Measurements from ENCODE around the gene FAM163B. TPM values are rescaled to one million over a fixed set of nuclear protein-coding genes. Genes with fewer than 3 reads are reported as not detected.

FAM163B gene
- total RNA-seq, 1 experiment from 2014 or later = 2.0 TPM

GRCh38 chr9:133584559-133585476 lies 24.4 kb downstream of the FAM163B start (continued):
- TF ChIP-seq CTCF (IDR thresholded peaks at IDR 0.05) (no peak), ESRRA (CRISPR knock-in tag; IDR thresholded peaks at IDR 0.05; ENCODE audit: borderline replicate concordance) (no peak), USF2 (CRISPR knock-in tag; IDR thresholded peaks at IDR 0.05) (no peak)

GRCh38 chr9:133584167-133584558 lies 25.0 kb downstream of the FAM163B start:
- Mint-ChIP-seq H3K36me3 (peaks cover 4% of the 10 kb centered on the region), H3K4me1 (peaks cover 33% of the 10 kb centered on the region)
- POLR2A ChIA-PET = no interaction called here

More at GRCh38 chr9:133584167-133584558, 25.0 kb downstream of the FAM163B start:
- Mint-ChIP-seq H3K9me3 (peaks cover 5% of the 10 kb centered on the region), H3K4me3 (no peak overlapping the region), H3K27ac (peak overlapping the region; percentile 69), H3K27me3 (ENCODE audit: low read depth) (0 out of 2 replicates have a peak, but pooled peaks cover 4% of the 10 kb centered on the region)
- CTCF ChIA-PET = interaction anchor here (0.7 to 2.1 kb wide), 12 partner anchors 14 to 440 kb away, joined by 3 to 7 read pairs (median 4); no protein-coding TSS in a partner anchor
- ATAC-seq = no peak
- no peak for DNase-seq (ENCODE audit: low spot score)
- TF ChIP-seq ZNF423 (CRISPR knock-in tag; IDR thresholded peaks at IDR 0.05) (no peak), GABPB1 (CRISPR knock-in tag; IDR thresholded peaks at IDR 0.05) (no peak), ZMAT4 (CRISPR knock-in tag; IDR thresholded peaks at IDR 0.05) (no peak), NR2C2 (CRISPR knock-in tag; IDR thresholded peaks at IDR 0.05) (no peak), STAT6 (CRISPR knock-in tag; conservative IDR thresholded peaks at IDR 0.05; ENCODE audit: low read depth) (no peak), JAZF1 (CRISPR knock-in tag; IDR thresholded peaks at IDR 0.05) (no peak), RORB (CRISPR knock-in tag; IDR thresholded peaks at IDR 0.05) (no peak), ZNF219 (CRISPR knock-in tag; IDR thresholded peaks at IDR 0.05; ENCODE audit: borderline replicate concordance) (no peak), ZBTB43 (CRISPR knock-in tag; IDR thresholded peaks at IDR 0.05) (no peak), TEAD1 (CRISPR knock-in tag; IDR thresholded peaks at IDR 0.05) (no peak), ESRRA (CRISPR knock-in tag; IDR thresholded peaks at IDR 0.05; ENCODE audit: borderline replicate concordance) (no peak), MXD4 (CRISPR knock-in tag; IDR thresholded peaks at IDR 0.05; ENCODE audit: borderline replicate concordance) (no peak), SP1 (CRISPR knock-in tag; conservative IDR thresholded peaks at IDR 0.05) (no peak), ZNF317 (CRISPR knock-in tag; IDR thresholded peaks at IDR 0.05; ENCODE audit: borderline replicate concordance, low read depth) (no peak), HMGXB4 (CRISPR knock-in tag; IDR thresholded peaks at IDR 0.05) (no peak), MLX (CRISPR knock-in tag; IDR thresholded peaks at IDR 0.05) (no peak), CTCF (IDR thresholded peaks at IDR 0.05) (no peak), ATF2 (CRISPR knock-in tag; IDR thresholded peaks at IDR 0.05; ENCODE audit: borderline replicate concordance, low read depth) (no peak)

All from WTC11 (cell line).